Frontal cortex (tissue), 4 donors: ENCODE results near the gene SDF4. TPM values are rescaled to one million over a fixed set of nuclear protein-coding genes. Genes with fewer than 3 reads are reported as not detected.
"Not testable (repeated sequence)": the region's sequence is repeated elsewhere in the genome, so short reads cannot be mapped to it uniquely, and the experiment has no call there.

ENCODE experiments used
- DNase-seq, 2 donors: peaks; one replicate each; pipeline ENCODE4 v3.0.0; 2012; ENCODE audit warnings: low spot score in 2 of 2
- FAIRE-seq: peaks from 2 replicates; lab custom pipeline; 2012; peaks lifted over from hg19 to GRCh38; lab: Jason Lieb, UNC
- total RNA-seq: library from RNA; depleted of rRNA; stranded (reverse); fragments of >200 nt; gene quantifications from one replicate; pipeline ENCODE4 v1.2.3, GENCODE V29; 2014
- donor health status: control.
- donor health status: control.
- donor health status: control.

SDF4 gene
- total RNA-seq, 1 donor from 2014 or later, result 22.8 TPM

GRCh38 chr1:1183221-1183747, 48.5 kb downstream of the SDF4 start:
- DNase-seq (no peak), FAIRE-seq (no peak)

GRCh38 chr1:1182491-1183220, 49.1 kb downstream of the SDF4 start:
- FAIRE-seq (no peak), DNase-seq (no peak)

- no peak for DNase-seq
- no peak for FAIRE-seq
Measured at GRCh38 chr1:1181938-1182410, 49.8 kb downstream of the SDF4 start.

GRCh38 chr1:1181129-1181937, 50.5 kb downstream of the SDF4 start:
- no peak for DNase-seq
- no peak for FAIRE-seq

- FAIRE-seq, result no peak
- DNase-seq, result no peak
Measured at GRCh38 chr1:1179983-1180861, 51.6 kb downstream of the SDF4 start.

- no peak for FAIRE-seq
- no peak for DNase-seq
Measured at GRCh38 chr1:1179346-1179982, 52.3 kb downstream of the SDF4 start.

- FAIRE-seq (no peak), DNase-seq (no peak)
Measured at GRCh38 chr1:1178794-1179331, 52.9 kb downstream of the SDF4 start.

- FAIRE-seq (no peak), DNase-seq (no peak)
Measured at GRCh38 chr1:1177452-1178206, 54.2 kb downstream of the SDF4 start.

GRCh38 chr1:1176931-1177330, 54.9 kb downstream of the SDF4 start:
- DNase-seq, result no peak
- FAIRE-seq, result no peak

GRCh38 chr1:1176063-1176761, 55.6 kb downstream of the SDF4 start:
- not testable (repeated sequence) for DNase-seq, FAIRE-seq

- DNase-seq, result no peak
Measured at GRCh38 chr1:1175221-1176062, 56.4 kb downstream of the SDF4 start.

GRCh38 chr1:1173793-1174415, 57.9 kb downstream of the SDF4 start, which contains the start of gene TTLL10:
TTLL10 (plus strand) TSS chr1:1173880; CDS start chr1:1179216, 5,336 bp downstream.
- no peak for FAIRE-seq
- no peak for DNase-seq

More at GRCh38 chr1:1175221-1176062, 56.4 kb downstream of the SDF4 start:
- FAIRE-seq, result no peak

- FAIRE-seq (no peak), DNase-seq (no peak)
Measured at GRCh38 chr1:1173061-1173792, 58.6 kb downstream of the SDF4 start.

- FAIRE-seq (no peak), DNase-seq (no peak)
Measured at GRCh38 chr1:1171546-1172340, 60.1 kb downstream of the SDF4 start.

- DNase-seq (no peak), FAIRE-seq (no peak)
Measured at GRCh38 chr1:1171161-1171545, 60.6 kb downstream of the SDF4 start.
